Skeletal muscle satellite cell (primary cell): ENCODE results near the gene KIF16B.
"Not testable (repeated sequence)": the region's sequence is repeated elsewhere in the genome, so short reads cannot be mapped to it uniquely, and the experiment has no call there.

ENCODE experiments used
- H3K27me3 ChIP-seq: 2 replicates; pipeline ENCODE4 v1.7.0; 2013; ENCODE audit warnings: low read length; ENCODE audit not compliant: control insufficient read depth, insufficient read depth
- H3K36me3 ChIP-seq: 2 replicates; pipeline ENCODE4 v1.7.0; 2013; ENCODE audit warnings: mild to moderate bottlenecking, control low read depth, low read length; ENCODE audit not compliant: insufficient read depth
- H3K4me1 ChIP-seq: 2 replicates; pipeline ENCODE4 v1.7.0; 2013; ENCODE audit warnings: low read length; ENCODE audit not compliant: control insufficient read depth, insufficient read depth
- H3K4me2 ChIP-seq: 2 replicates; pipeline ENCODE4 v1.7.0; 2013; ENCODE audit warnings: mild to moderate bottlenecking, low read length
- H3K4me3 ChIP-seq: 2 replicates; pipeline ENCODE4 v1.7.0; 2013; ENCODE audit warnings: low read length
- H3K9ac ChIP-seq: 2 replicates; pipeline ENCODE4 v1.7.0; 2013; ENCODE audit warnings: mild to moderate bottlenecking, low read depth, low read length, moderate library complexity
- H3K9me3 ChIP-seq: replicated peaks from 2 replicates; pipeline ENCODE4 v1.7.0; 2013; ENCODE audit warnings: mild to moderate bottlenecking, control low read depth, low read length

KIF16B gene

GRCh38 chr20:16230402-16230801, 342.8 kb downstream of the KIF16B start:
- no peaks in the 10 kb centered on the region for H3K27me3 ChIP-seq

GRCh38 chr20:16229813-16230212, 343.4 kb downstream of the KIF16B start:
- Histone ChIP-seq H3K4me3 (no peak overlapping the region), H3K36me3 (no peaks in the 10 kb centered on the region), H3K9ac (no peak overlapping the region), H3K9me3 (no peaks in the 10 kb centered on the region), H3K4me2 (no peak overlapping the region), H3K4me1 (no peaks in the 10 kb centered on the region), H3K27me3 (no peaks in the 10 kb centered on the region)

More at GRCh38 chr20:16230402-16230801, 342.8 kb downstream of the KIF16B start:
- Histone ChIP-seq H3K4me1 (no peaks in the 10 kb centered on the region), H3K36me3 (no peaks in the 10 kb centered on the region), H3K4me3 (no peak overlapping the region), H3K4me2 (no peak overlapping the region), H3K9me3 (no peaks in the 10 kb centered on the region), H3K9ac (no peak overlapping the region)

- Histone ChIP-seq H3K4me1 (no peaks in the 10 kb centered on the region), H3K36me3 (no peaks in the 10 kb centered on the region), H3K4me3 (no peak overlapping the region), H3K9me3 (no peaks in the 10 kb centered on the region), H3K9ac (no peak overlapping the region), H3K27me3 (no peaks in the 10 kb centered on the region), H3K4me2 (no peak overlapping the region)
Observed at GRCh38 chr20:16228722-16229121, 344.5 kb downstream of the KIF16B start.

- not testable (repeated sequence) for H3K27me3 ChIP-seq, H3K9me3 ChIP-seq, H3K4me2 ChIP-seq, H3K9ac ChIP-seq, H3K4me1 ChIP-seq, H3K36me3 ChIP-seq, H3K4me3 ChIP-seq
Observed at GRCh38 chr20:16226961-16227360, 346.3 kb downstream of the KIF16B start.

DNA sequence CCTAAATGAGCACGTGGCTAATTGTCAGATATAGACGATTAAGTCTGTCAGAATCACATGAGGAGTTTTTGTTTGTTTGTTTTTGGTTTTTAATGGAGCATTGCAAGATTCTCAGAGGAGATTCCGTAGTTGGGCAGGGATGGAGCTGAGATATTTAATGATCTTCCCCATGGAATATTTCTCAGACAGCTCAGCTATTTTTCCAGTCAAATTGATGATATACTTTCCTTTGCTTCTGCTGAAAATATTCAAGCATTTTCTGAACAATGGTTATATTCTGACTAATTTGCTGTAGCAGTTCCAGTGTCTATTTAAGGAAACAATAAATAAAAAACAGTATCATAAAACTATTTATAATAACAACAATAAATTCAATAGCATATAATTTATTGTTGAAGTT, 348.4 kb downstream of the KIF16B start:
- Histone ChIP-seq H3K36me3 (no peaks in the 10 kb centered on the region), H3K4me2 (no peak overlapping the region), H3K4me3 (no peak overlapping the region), H3K4me1 (no peaks in the 10 kb centered on the region), H3K9ac (no peak overlapping the region), H3K9me3 (no peaks in the 10 kb centered on the region), H3K27me3 (no peaks in the 10 kb centered on the region)

DNA sequence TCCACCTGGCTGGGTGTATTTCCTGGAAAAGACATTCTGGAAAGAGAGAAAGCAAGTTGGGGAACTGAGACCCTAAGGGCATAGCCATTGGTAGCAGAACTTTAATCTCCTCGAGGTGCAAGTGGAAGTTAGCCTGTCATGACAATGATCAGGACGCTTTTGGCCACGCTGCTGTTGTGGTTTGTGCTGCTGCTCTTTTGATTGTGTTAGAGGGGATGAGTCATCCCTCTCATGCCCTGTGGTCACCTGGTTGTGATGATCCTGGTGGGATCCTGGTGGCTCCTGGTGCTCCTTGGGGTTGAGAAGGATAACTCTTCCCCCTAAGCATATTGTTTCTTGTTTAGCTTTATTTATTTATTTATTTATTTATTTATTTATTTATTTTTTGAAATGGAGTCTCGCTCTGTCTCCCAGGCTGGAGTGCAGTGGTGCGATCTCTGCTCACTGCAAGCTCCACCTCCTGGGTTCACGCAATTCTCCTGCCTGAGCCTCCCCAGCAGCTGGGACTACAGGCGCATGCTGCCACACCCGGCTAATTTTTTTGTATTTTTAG, 350.3 kb downstream of the KIF16B start:
- Histone ChIP-seq H3K4me2 (no peak overlapping the region), H3K4me3 (no peak overlapping the region), H3K9me3 (no peaks in the 10 kb centered on the region), H3K36me3 (no peaks in the 10 kb centered on the region), H3K9ac (no peak overlapping the region), H3K27me3 (no peaks in the 10 kb centered on the region), H3K4me1 (no peaks in the 10 kb centered on the region)
